ENCODE measurements around the gene STARD8.

GRCh38 chrX:68720851-68721250 is 73.4 kb downstream of the STARD8 start:
- TF ChIP-seq, protein P1, sequence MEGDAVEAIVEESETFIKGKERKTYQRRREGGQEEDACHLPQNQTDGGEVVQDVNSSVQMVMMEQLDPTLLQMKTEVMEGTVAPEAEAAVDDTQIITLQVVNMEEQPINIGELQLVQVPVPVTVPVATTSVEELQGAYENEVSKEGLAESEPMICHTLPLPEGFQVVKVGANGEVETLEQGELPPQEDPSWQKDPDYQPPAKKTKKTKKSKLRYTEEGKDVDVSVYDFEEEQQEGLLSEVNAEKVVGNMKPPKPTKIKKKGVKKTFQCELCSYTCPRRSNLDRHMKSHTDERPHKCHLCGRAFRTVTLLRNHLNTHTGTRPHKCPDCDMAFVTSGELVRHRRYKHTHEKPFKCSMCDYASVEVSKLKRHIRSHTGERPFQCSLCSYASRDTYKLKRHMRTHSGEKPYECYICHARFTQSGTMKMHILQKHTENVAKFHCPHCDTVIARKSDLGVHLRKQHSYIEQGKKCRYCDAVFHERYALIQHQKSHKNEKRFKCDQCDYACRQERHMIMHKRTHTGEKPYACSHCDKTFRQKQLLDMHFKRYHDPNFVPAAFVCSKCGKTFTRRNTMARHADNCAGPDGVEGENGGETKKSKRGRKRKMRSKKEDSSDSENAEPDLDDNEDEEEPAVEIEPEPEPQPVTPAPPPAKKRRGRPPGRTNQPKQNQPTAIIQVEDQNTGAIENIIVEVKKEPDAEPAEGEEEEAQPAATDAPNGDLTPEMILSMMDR (IDR thresholded peaks at IDR 0.05): no peak
- TF ChIP-seq POLR2A (IDR thresholded peaks at IDR 0.05): no peak

All from Peyer's patch (tissue), 4 donors.